GM11168 (cell line): Measurements from ENCODE around the gene PHTF1.
"Not testable (repeated sequence)": the region's sequence is repeated elsewhere in the genome, so short reads cannot be mapped to it uniquely, and the experiment has no call there.

Experiments used
- in situ Hi-C: fragments of 300-500 bp; cut with MboI; formaldehyde crosslinking; loops from one replicate; pipeline ENCODE4 v1.12.0; 2022; ENCODE audit warnings: low sequenced_read_pairs; ENCODE audit not compliant: unreplicated experiment

The PHTF1 gene

GRCh38 chr1:113742515-113742914 is 16.8 kb downstream of the PHTF1 start:
- in situ Hi-C loops = no loop called here

DNA sequence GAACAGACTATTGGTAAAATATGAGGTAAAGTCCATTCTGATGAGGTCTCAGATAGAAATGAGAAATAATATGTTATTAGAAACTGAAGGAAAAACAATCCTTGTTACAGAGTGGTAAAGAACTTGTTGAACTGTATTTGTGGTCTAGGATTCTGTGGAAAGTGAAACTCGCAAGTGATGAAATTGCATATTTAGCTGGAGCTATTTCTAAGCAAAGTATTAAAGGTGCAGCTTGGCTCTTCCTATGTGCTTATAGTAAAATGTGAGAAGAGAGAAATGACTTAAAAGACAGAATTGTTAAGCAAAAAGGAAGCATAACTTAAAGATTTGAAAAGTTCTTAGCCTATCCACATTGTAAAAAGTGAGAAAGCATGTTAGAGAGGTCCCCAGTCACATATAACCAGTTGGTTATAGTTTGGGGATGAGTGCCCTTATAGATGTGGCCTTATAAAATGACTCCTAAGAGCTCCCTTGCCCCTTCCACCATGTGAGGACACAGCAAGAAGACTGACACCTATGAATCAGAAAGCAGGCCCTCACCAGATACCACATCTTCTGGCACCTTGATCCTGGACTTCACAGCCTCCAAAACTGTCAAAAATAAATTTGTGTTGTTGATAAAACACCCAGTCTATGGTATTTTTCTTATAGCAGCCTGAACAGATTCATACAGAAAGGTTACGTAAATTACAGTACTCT is 24.8 kb downstream of the PHTF1 start:
- in situ Hi-C loops = no loop called here

- in situ Hi-C loops = no loop called here
These were observed 26.5 kb downstream of the PHTF1 start for GRCh38 chr1:113732802-113733201.

DNA sequence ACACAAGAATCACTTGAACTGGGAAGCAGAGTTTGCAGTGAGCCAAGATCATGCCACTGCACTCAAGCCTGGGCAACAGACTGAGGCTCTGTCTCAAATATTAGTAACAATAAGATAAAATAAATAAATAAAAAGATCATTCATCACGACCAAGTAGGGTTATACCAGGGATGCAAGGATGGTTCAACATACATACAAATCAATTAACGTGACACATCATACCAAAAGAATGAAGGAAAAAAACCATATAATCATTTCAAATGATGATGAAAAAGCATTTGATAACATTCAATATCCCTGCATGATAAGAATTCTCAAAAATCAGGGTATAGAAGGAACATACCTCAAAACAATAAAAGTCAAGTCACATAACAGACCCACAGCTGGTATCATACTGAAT is 38.3 kb downstream of the PHTF1 start:
- in situ Hi-C loops = no loop called here

GRCh38 chr1:113718621-113719020 is 40.7 kb downstream of the PHTF1 start:
- in situ Hi-C loops = not testable (repeated sequence)

DNA sequence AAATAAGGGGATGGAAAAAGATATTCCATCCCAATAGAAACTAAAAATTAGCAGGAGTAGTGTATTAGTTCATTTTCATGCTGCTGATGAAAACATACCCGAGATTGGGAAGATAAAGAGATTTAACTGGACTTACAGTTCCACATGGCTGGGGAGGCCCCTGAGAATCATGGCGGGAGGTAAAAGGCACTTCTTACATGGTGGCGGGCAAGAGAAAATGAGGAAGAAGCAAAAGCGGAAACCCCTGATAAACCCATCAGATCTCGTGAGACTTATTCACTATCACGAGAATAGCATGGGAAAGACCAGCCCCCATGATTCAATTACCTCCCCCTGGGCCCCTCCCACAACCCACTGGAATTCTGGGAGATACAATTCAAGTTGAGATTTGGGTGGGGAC is 41.8 kb downstream of the PHTF1 start:
- in situ Hi-C loops = not testable (repeated sequence)

- in situ Hi-C loops = no loop called here
These were observed 44.5 kb downstream of the PHTF1 start for GRCh38 chr1:113714606-113715269.

DNA sequence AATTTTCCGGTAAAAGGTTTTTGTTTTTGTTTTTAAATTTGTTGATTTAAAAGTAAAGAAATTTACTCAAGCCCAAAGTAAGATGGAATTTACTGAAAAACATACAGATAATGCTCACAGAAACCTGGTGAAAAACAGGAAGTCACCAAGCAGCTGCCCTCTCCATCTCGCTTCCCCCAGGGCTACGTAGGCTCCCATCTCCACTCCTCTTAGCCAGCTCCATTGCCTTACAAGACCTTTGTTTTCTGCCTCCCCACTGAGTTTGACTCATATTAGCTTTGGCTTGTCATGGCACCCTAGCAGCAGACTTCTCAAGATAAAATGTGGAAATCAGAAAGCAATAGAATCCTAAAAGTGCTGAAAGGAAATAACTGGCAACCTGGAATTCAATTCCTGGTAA is 57.9 kb downstream of the PHTF1 start:
- in situ Hi-C loops = no loop called here

DNA sequence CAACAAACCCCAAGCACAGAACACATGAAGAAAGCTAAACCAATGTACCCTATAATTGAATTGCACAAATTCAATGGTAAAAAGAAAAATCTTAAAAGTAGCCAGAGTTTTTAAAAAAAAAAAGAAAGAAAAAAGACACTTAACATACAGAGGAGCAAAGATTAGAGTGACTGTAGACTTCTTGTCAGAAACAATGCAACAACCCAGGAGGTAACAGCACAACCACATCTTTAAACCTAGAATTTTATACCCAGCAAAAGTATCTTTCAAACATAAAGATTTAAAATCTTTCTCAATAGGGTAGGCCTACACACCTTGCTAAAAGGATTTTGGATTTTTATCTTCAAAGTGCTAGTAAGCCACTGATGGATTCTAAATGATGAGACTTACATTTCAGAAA is 64.4 kb downstream of the PHTF1 start:
- in situ Hi-C loops = no loop called here

GRCh38 chr1:113692824-113693431 is 66.4 kb downstream of the PHTF1 start:
- in situ Hi-C loops = no loop called here

- in situ Hi-C loops = no loop called here
These were observed 66.9 kb downstream of the PHTF1 start for GRCh38 chr1:113692342-113692741.

DNA sequence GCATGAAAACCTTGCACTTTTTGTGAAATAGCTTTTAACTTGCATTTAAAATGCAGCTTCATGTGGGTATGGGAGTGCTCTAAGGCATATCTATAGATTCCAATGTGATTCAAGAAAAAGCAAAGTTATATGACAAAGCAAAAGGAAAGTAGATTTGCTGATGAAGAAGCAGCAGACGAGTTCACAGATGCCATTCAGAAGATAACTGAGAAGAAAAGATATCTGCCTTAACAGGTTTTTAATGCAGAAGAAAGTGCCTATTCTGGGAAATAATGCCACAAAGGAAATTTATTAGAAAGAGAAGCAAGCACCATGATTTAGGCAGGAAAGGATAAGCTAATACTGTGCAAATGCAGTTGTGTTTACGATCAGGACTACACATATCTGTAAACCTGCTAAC is 68.1 kb downstream of the PHTF1 start:
- in situ Hi-C loops = no loop called here

DNA sequence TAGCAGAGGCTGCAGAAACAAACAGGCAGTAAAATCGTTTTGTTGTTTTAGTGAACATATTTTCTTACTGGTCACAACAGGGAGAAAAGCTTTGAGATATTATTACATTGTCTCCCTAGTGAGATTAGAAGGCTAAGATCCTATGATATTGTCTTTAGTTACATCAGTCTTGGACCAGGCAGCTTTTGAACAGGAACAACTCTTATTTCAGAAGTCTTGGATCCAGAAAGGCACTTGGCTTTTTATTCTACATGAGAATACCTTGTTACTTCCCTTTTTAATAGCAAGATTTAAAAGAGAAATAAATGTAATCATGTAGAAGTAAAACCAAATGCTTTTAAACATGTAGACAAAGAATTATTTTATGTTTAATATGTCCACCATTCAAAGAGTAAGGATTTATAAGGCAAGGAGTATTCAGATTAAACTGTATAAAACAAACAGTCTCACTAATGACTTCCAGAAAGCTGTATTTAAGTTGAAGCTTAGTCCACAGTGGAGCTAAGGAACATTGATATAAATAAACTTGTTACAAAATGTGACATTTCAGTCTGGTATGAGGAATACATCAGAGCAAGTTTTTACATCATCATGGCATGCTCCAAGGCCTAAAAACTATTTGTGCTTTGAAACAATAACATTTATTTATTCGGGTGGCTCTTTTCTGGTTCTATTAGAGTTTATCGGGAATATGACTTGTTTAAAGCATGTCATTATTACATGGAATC is 72.2 kb downstream of the PHTF1 start:
- in situ Hi-C loops = loop anchor here (10.0 kb wide), 1 partner anchor 542 kb away; no protein-coding TSS in a partner anchor

- in situ Hi-C loops = loop anchor here (10.0 kb wide), 1 partner anchor 539 kb away; no protein-coding TSS in a partner anchor
These were observed 75.1 kb downstream of the PHTF1 start for GRCh38 chr1:113684153-113684541.

DNA sequence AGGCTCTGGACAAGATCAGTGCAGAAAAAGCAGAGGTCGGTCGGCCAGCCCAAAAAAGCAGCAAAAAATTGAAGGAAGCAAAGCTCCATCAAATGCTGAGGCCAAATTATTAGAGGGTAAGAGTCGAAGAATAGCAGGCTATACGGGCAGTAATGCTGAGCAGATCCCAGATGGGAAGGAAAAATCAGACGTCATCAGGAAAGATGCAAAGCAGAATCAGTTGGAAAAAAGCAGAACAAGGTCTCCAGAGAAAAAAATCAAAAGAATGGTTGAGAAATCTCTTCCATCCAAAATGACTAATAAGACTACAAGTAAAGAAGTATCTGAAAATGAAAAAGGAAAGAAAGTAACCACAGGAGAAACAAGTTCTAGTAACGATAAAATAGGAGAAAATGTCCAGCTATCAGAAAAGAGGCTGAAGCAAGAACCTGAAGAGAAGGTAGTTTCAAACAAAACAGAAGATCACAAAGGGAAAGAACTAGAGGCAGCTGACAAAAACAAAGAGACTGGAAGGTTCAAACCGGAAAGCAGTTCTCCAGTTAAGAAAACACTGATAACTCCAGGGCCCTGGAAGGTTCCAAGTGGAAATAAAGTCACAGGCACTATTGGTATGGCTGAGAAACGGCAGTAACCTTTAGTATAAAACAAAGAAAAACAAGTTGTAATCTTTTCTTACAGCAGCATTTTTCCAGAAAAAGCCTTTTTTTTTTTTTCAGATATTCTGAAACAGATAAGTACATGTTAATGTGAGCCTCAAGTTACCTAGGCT is 75.7 kb downstream of the PHTF1 start:
- in situ Hi-C loops = loop anchor here (10.0 kb wide), 1 partner anchor 539 kb away; no protein-coding TSS in a partner anchor

- in situ Hi-C loops = loop anchor here (10.0 kb wide), 1 partner anchor 537 kb away; no protein-coding TSS in a partner anchor
These were observed 77.5 kb downstream of the PHTF1 start for GRCh38 chr1:113681596-113682337.

DNA sequence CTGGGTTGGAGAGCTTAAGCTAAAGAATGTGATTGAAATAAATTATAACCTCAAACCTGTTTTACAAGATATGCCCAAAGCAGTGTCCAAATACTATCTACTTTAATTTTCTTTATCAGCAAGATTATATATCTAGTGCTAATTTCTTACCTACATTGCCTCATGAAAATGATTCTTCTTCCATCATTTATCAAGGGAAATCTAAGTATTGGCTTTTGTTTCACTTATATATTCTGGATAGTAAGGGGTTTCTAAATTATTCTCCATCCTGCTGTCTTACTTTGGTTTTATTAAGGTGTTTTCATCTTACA is 81.2 kb downstream of the PHTF1 start:
- in situ Hi-C loops = no loop called here

- in situ Hi-C loops = no loop called here
These were observed 81.8 kb downstream of the PHTF1 start for GRCh38 chr1:113677250-113678158.
